Transverse colon (tissue), 4 donors: Measurements from ENCODE around the gene DBNDD1. TPM values are rescaled to one million over a fixed set of nuclear protein-coding genes. Genes with fewer than 3 reads are reported as not detected.

Experiments
- DNase-seq: peaks from one replicate; pipeline ENCODE4 v3.0.0-alpha.2; 2019
- H3K27ac ChIP-seq, 4 donors: fragments of 200-600 bp; sonication (generic); 2 replicates each; pipeline ENCODE4 v1.5.1; 2016 to 2018; ENCODE audit warnings: inconsistent platforms in 4 of 4
- H3K27me3 ChIP-seq: fragments of 200-600 bp; sonication (generic); 2 replicates; pipeline ENCODE4 v1.5.1; 2017; ENCODE audit warnings: inconsistent platforms
- H3K36me3 ChIP-seq, 4 donors: fragments of 200-600 bp; sonication (generic); 2 replicates each; pipeline ENCODE4 v1.5.1; 2017 to 2019; ENCODE audit warnings: inconsistent platforms in 4 of 4
- H3K4me1 ChIP-seq, 4 donors: fragments of 200-600 bp; sonication (generic); 2 replicates each; pipeline ENCODE4 v1.5.1; 2017 to 2020; ENCODE audit warnings: inconsistent platforms in 4 of 4
- H3K4me3 ChIP-seq, 4 donors: fragments of 200-600 bp; sonication (generic); 1 replicate in 1 of 4; 2 replicates in 3 of 4; pipeline versions ENCODE4 v1.5.1 to v1.6.1; 2017 to 2019; ENCODE audit warnings: inconsistent platforms in 4 of 4
- H3K9me3 ChIP-seq, 2 donors: fragments of 200-600 bp; sonication (generic); 2 replicates each; pipeline ENCODE4 v1.5.1; 2017 to 2019; ENCODE audit warnings: inconsistent platforms in 2 of 2
- CTCF ChIP-seq, 5 experiments: fragments of 200-600 bp in 3 of 5; fragments of 450-650 bp in 2 of 5; sonication (generic) in 3 of 5; IDR thresholded peaks; 1 replicate in 2 of 5; 2 replicates in 3 of 5; pipeline ENCODE4 v1.5.1; 2016 to 2017; ENCODE audit warnings: antibody characterized with exemption in 5 of 5, inconsistent platforms in 3 of 5, mild to moderate bottlenecking in 2 of 5, moderate library complexity in 1 of 5
- EP300 ChIP-seq: sonication (generic); formaldehyde crosslinking; IDR thresholded peaks from one replicate; pipeline ENCODE4 v1.6.1; 2017; ENCODE audit warnings: antibody characterized with exemption, low read depth
- POLR2A ChIP-seq: fragments of 450-650 bp; IDR thresholded peaks from one replicate; pipeline ENCODE4 v1.6.1; 2016; ENCODE audit warnings: antibody characterized with exemption, mild to moderate bottlenecking, moderate library complexity
- POLR2AphosphoS5 ChIP-seq, 3 donors: sonication (generic); formaldehyde crosslinking; IDR thresholded peaks; one replicate each; pipeline ENCODE4 v1.6.1; 2016; ENCODE audit warnings: antibody characterized with exemption in 3 of 3
- WGBS, 2 donors: methylation state at CpG; one replicate each; pipeline ENCODE4 v1.1.5; 2018; ENCODE audit warnings: low coverage in 1 of 2; 5-methylcytosine and 5-hydroxymethylcytosine counted together
- in situ Hi-C, 4 donors: fragments of 200-750 bp; cut with MboI; loops; one replicate each; pipeline versions ENCODE4 v1.15.0 to v1.15.1; 2017; ENCODE audit warnings: low sequenced_read_pairs in 3 of 4, low pct_ligation_motif_present in 1 of 4, low pct_unique_long_range_greater_than_20kb in 1 of 4
- intact Hi-C: fragments of 100-400 bp; cut with DNase I; formaldehyde crosslinking; loops from one replicate; pipeline ENCODE4 v1.15.1; 2023; ENCODE audit warnings: low total_unique reads
- total RNA-seq, 4 donors: library from RNA; depleted of rRNA; stranded (reverse); fragments of >200 nt; gene quantifications; one replicate each; pipeline ENCODE4 v1.1.0, GENCODE V29; 2016

The DBNDD1 gene
- total RNA-seq, 4 donors from 2014 or later = 6.8 to 33.7 (median 14.2) TPM

GRCh38 chr16:90019543-90020259, 445 bp upstream of the DBNDD1 start:
- H3K4me1 ChIP-seq = peaks cover 0 to 40% (median 28%) of the 10 kb centered on the region in 4 donors
- H3K4me3 ChIP-seq = peak overlapping the region; percentile 52 to 95 (median 68)
- peaks cover 6% of the 10 kb centered on the region for H3K27me3 ChIP-seq
- 0 to 22% methylated on average over 4 to 26 of the region's 57 CpGs for WGBS, 2 donors
- H3K9me3 ChIP-seq = no peaks in the 10 kb centered on the region
- peak; percentile 62 for DNase-seq
- H3K27ac ChIP-seq = peak overlapping the region; percentile 11 to 74 (median 64)
- H3K36me3 ChIP-seq = no peaks in the 10 kb centered on the region
- in situ Hi-C loops = no loop called here
- TF ChIP-seq POLR2AphosphoS5 (IDR thresholded peaks at IDR 0.05) (no peak), CTCF (IDR thresholded peaks at IDR 0.05) (peak in 3 of 5 experiments; percentile 22 to 31 (median 23))
- intact Hi-C loops = no loop called here

- Histone ChIP-seq H3K27ac (no peak overlapping the region), H3K4me3 (peak overlapping the region in 2 of 4 donors; percentile 75 to 95), H3K36me3 (no peaks in the 10 kb centered on the region)
These were observed 982 bp downstream of the DBNDD1 start for GRCh38 chr16:90018297-90018651.

GRCh38 chr16:90016339-90016950, 2.8 kb downstream of the DBNDD1 start:
- 61% methylated on average over 11 of the region's 11 CpGs; no CpG with 5 or more reads in 1 of the 2 donors for WGBS, 2 donors

More at GRCh38 chr16:90018297-90018651, 982 bp downstream of the DBNDD1 start:
- peaks cover 6% of the 10 kb centered on the region for H3K27me3 ChIP-seq
- peaks cover 0 to 37% (median 26%) of the 10 kb centered on the region in 4 donors for H3K4me1 ChIP-seq
- TF ChIP-seq POLR2A = no peak
- no peak for TF ChIP-seq CTCF (IDR thresholded peaks at IDR 0.05)
- TF ChIP-seq POLR2AphosphoS5 (IDR thresholded peaks at IDR 0.05) = no peak
- TF ChIP-seq EP300 = no peak
- intact Hi-C loops = no loop called here
- DNase-seq = no peak
- 36% methylated on average over 6 of the region's 7 CpGs; no CpG with 5 or more reads in 1 of the 2 donors for WGBS, 2 donors
- in situ Hi-C loops = no loop called here
- no peaks in the 10 kb centered on the region for H3K9me3 ChIP-seq

More at GRCh38 chr16:90016339-90016950, 2.8 kb downstream of the DBNDD1 start:
- TF ChIP-seq POLR2AphosphoS5 (IDR thresholded peaks at IDR 0.05) = no peak
- TF ChIP-seq CTCF (IDR thresholded peaks at IDR 0.05) = no peak
- TF ChIP-seq EP300 = no peak
- no peak for TF ChIP-seq POLR2A
- H3K27ac ChIP-seq = no peak overlapping the region
- peaks cover 6% of the 10 kb centered on the region for H3K27me3 ChIP-seq
- no peaks in the 10 kb centered on the region for H3K9me3 ChIP-seq
- peaks cover 0 to 26% (median 17%) of the 10 kb centered on the region in 4 donors for H3K4me1 ChIP-seq
- in situ Hi-C loops = no loop called here
- intact Hi-C loops = no loop called here
- DNase-seq = no peak
- no peaks in the 10 kb centered on the region for H3K36me3 ChIP-seq
- H3K4me3 ChIP-seq = no peak overlapping the region
